ENCODE measurements around the gene MFNG.

The MFNG gene

GRCh38 chr22:37420686-37421467, 65.3 kb downstream of the MFNG start:
- DNase-seq, result peak; percentile 53

- DNase-seq, result no peak
Measured at GRCh38 chr22:37419969-37420685, 66.1 kb downstream of the MFNG start.

GRCh38 chr22:37419370-37419968, 66.7 kb downstream of the MFNG start:
- no peak for DNase-seq
